ENCODE data around the gene HECTD1.
"Not testable (repeated sequence)": the region's sequence is repeated elsewhere in the genome, so short reads cannot be mapped to it uniquely, and the experiment has no call there.

HECTD1 gene

GRCh38 chr14:31070431-31070830, 137.2 kb downstream of the HECTD1 start:
- intact Hi-C loops (cut with micrococcal nuclease), result no loop called here
- Mint-ChIP-seq H3K27ac (no peak overlapping the region), H3K27me3 (no peaks in the 10 kb centered on the region), H3K9me3 (no peaks in the 10 kb centered on the region), H3K36me3 (ENCODE audit: low read depth) (peaks cover 11% of the 10 kb centered on the region), H3K4me3 (no peak overlapping the region), H3K4me1 (ENCODE audit: low read depth) (peaks cover 6% of the 10 kb centered on the region)

DNA sequence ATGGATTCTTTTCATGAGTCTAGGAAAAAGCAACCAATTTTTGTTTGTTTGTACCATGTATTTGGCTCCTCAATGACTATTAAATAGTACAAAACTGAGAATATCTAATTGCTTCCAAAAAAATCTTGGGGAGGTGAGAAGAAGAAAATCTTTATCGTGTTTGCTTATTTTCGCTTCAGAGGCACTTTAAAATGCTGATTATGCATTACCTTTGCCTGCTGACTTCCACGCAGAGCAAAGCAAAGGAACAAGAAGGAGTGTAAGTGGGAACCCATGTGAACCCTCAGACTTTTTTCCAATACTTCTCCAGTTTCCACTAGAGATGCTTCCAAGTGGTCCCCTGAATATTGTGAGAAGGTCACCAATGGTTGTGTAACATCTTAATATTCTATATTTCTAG, 138.2 kb downstream of the HECTD1 start:
- H3K4me1 Mint-ChIP-seq (ENCODE audit: low read depth), result no peaks in the 10 kb centered on the region
- H3K36me3 Mint-ChIP-seq (ENCODE audit: low read depth), result peaks cover 5% of the 10 kb centered on the region
- intact Hi-C loops (cut with micrococcal nuclease), result loop anchor here (5.0 kb wide), 1 partner anchor 42 kb away; the partner anchor contains the start of genes AP4S1 and STRN3

DNA sequence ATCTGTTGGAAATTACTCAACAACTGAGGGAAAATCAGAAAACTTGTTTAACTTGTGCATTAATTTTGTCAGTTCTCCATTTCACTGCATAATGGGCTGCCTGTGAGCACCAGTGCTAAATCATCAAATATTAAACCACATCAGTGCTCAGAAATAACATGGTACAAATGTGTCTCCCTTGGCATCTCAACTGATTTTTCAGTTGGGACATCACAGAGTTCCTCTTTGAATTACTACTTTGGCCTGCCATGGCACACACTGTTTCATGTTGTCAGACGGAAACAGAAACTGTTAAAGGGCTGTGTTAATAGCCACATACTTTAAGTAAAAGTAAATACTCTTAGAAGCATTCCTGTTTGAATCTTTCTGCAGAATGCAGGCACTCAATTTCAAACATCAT, 139.4 kb downstream of the HECTD1 start:
- no peak overlapping the region for H3K4me3 Mint-ChIP-seq
- H3K27ac Mint-ChIP-seq, result no peak overlapping the region
- H3K4me1 Mint-ChIP-seq (ENCODE audit: low read depth), result no peaks in the 10 kb centered on the region
- intact Hi-C loops (cut with micrococcal nuclease), result loop anchor here (5.0 kb wide), 1 partner anchor 41 kb away; the partner anchor contains the start of genes AP4S1 and STRN3
- no peaks in the 10 kb centered on the region for H3K9me3 Mint-ChIP-seq
- no peaks in the 10 kb centered on the region for H3K36me3 Mint-ChIP-seq (ENCODE audit: low read depth)
- no peaks in the 10 kb centered on the region for H3K27me3 Mint-ChIP-seq

More for the DNA sequence above, 138.2 kb downstream of the HECTD1 start:
- no peak overlapping the region for H3K4me3 Mint-ChIP-seq
- H3K27ac Mint-ChIP-seq, result no peak overlapping the region
- no peaks in the 10 kb centered on the region for H3K9me3 Mint-ChIP-seq
- H3K27me3 Mint-ChIP-seq, result no peaks in the 10 kb centered on the region

DNA sequence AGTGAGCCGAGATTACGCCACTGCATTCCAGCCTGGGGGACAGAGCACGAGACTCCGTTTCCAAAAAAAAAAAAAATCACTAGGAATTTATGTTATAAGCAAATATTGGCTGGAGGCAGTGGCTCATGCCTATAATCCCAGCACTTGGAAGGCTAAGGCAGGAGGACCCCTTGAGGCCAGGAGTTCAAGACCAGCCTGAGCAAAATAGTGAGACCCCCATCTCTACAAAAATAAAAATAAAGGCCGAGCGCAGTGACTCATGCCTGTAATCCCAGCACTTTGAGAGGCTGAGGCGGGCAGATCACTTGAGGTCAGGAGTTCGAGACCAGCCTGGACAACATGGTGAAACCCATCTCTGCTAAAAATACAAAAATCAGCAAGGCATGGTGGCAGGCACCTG, 144.7 kb downstream of the HECTD1 start:
- H3K9me3 Mint-ChIP-seq; H3K27me3 Mint-ChIP-seq; H3K4me3 Mint-ChIP-seq; H3K36me3 Mint-ChIP-seq (ENCODE audit: low read depth); H3K27ac Mint-ChIP-seq; intact Hi-C loops (cut with micrococcal nuclease): not testable (repeated sequence)
- H3K4me1 Mint-ChIP-seq (ENCODE audit: low read depth), result peaks cover 16% of the 10 kb centered on the region

DNA sequence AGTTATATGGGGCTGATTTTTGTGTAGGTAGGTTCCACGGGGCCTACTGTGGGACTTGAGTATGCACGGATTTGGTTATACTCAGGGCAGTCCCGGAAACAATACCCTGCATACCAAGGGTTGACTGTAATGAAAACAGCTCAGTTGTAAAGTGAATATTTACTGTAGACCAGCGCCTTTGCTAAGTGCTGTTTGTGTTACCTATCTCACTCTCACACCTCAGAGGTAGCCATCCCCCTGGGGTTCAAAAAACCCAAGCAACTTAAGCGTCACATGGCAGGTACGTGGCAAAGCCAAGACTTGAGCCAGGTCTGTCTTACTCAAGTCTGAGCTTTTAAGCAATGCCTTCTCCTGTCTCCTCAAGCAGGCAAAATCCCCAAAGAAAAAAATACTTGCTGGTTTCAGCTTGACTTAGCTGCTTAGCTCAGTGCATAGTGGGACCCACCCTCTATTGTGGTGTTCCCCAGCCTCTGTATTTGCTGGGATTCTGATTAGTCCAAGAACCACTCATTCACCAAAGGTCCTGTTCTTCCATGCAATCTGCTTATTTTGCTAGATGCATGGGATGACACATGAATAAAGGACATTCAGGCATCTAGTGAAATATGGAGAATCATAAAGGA, 147.2 kb downstream of the HECTD1 start:
- H3K27ac Mint-ChIP-seq, result no peak overlapping the region
- H3K36me3 Mint-ChIP-seq (ENCODE audit: low read depth), result no peaks in the 10 kb centered on the region
- H3K27me3 Mint-ChIP-seq, result no peaks in the 10 kb centered on the region
- H3K4me1 Mint-ChIP-seq (ENCODE audit: low read depth), result peaks cover 16% of the 10 kb centered on the region
- intact Hi-C loops (cut with micrococcal nuclease), result no loop called here
- H3K4me3 Mint-ChIP-seq, result no peak overlapping the region
- no peaks in the 10 kb centered on the region for H3K9me3 Mint-ChIP-seq

- Mint-ChIP-seq H3K4me3 (no peak overlapping the region), H3K27me3 (no peaks in the 10 kb centered on the region), H3K4me1 (ENCODE audit: low read depth) (peaks cover 16% of the 10 kb centered on the region), H3K27ac (no peak overlapping the region), H3K36me3 (ENCODE audit: low read depth) (no peaks in the 10 kb centered on the region), H3K9me3 (no peaks in the 10 kb centered on the region)
- intact Hi-C loops (cut with micrococcal nuclease), result no loop called here
Measured at GRCh38 chr14:31059152-31059924, 148.3 kb downstream of the HECTD1 start.

DNA sequence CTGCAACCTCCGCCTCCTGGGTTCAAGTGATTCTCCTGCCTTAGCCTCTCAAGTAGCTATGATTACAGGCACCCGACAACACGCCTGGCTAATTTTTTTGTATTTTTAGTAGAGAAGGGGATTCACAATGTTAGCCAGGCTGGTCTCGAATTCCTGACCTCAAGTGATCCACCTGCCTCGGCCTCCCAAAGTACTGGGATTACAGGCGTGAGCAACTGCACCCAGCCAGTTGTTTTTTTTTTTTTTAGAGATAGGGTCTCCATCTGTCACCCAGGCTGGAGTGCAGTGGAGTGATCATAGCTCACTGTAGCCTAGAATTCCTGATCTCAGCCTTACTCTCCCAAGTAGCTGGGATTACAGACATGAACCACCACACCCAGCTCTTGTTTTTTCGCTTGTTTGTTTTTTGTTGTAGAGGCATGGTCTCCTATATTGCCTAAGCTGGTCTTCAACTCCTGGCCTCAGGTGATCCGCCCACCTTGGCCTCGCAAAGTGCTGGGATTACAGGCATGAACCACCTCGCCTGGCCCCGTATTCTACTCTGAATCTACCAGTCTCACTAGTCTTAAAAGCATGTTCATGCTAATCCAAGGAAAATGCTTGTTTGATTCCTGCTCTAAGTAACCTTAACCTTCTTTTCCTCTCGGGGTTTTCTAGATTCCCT, 149.8 kb downstream of the HECTD1 start:
- intact Hi-C loops (cut with micrococcal nuclease), result no loop called here
- Mint-ChIP-seq H3K4me3 (no peak overlapping the region), H3K36me3 (ENCODE audit: low read depth) (no peaks in the 10 kb centered on the region), H3K27ac (no peak overlapping the region), H3K4me1 (ENCODE audit: low read depth) (peaks cover 16% of the 10 kb centered on the region), H3K9me3 (no peaks in the 10 kb centered on the region), H3K27me3 (no peaks in the 10 kb centered on the region)

DNA sequence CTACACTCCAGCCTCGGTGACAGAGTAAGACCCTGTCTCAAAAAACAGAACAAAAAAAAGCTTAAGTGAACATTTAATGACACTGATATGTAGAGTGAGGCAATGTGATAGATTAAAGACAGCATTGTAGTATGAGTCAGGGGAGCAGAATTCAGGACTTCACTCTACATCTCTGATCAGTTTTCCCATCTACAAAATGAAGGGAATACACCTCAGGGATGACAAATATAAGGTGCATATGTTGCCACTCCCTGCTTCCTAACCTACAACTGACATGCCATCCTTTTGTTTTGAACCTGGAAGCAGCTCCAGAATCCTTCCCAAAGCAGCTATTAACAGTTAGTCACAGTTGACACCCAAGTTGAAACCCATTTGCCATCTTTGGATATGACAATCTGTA, 150.6 kb downstream of the HECTD1 start:
- Mint-ChIP-seq H3K4me3 (no peak overlapping the region), H3K36me3 (ENCODE audit: low read depth) (no peaks in the 10 kb centered on the region), H3K27ac (no peak overlapping the region), H3K9me3 (no peaks in the 10 kb centered on the region), H3K4me1 (ENCODE audit: low read depth) (peaks cover 16% of the 10 kb centered on the region), H3K27me3 (no peaks in the 10 kb centered on the region)
- intact Hi-C loops (cut with micrococcal nuclease), result no loop called here

GRCh38 chr14:31052905-31053586, 154.5 kb downstream of the HECTD1 start:
- H3K4me3 Mint-ChIP-seq; H3K27me3 Mint-ChIP-seq; H3K4me1 Mint-ChIP-seq (ENCODE audit: low read depth); H3K36me3 Mint-ChIP-seq (ENCODE audit: low read depth); H3K27ac Mint-ChIP-seq; H3K9me3 Mint-ChIP-seq; intact Hi-C loops (cut with micrococcal nuclease): not testable (repeated sequence)

GRCh38 chr14:31051511-31051910, 156.1 kb downstream of the HECTD1 start:
- H3K27ac Mint-ChIP-seq, result no peak overlapping the region
- no peaks in the 10 kb centered on the region for H3K9me3 Mint-ChIP-seq
- no peaks in the 10 kb centered on the region for H3K36me3 Mint-ChIP-seq (ENCODE audit: low read depth)
- intact Hi-C loops (cut with micrococcal nuclease), result no loop called here
- peaks cover 14% of the 10 kb centered on the region for H3K4me1 Mint-ChIP-seq (ENCODE audit: low read depth)
- no peak overlapping the region for H3K4me3 Mint-ChIP-seq
- no peaks in the 10 kb centered on the region for H3K27me3 Mint-ChIP-seq

- Mint-ChIP-seq H3K36me3 (ENCODE audit: low read depth) (no peaks in the 10 kb centered on the region), H3K27me3 (no peaks in the 10 kb centered on the region), H3K4me3 (no peak overlapping the region), H3K4me1 (ENCODE audit: low read depth) (peaks cover 14% of the 10 kb centered on the region), H3K27ac (peak overlapping the region; percentile 24), H3K9me3 (no peaks in the 10 kb centered on the region)
- intact Hi-C loops (cut with micrococcal nuclease), result no loop called here
Measured at GRCh38 chr14:31051023-31051422, 156.6 kb downstream of the HECTD1 start.

All from dendritic cell treated with granulocyte-macrophage colony-stimulating factor and Interleukin-4, amounts not matched to agents 40 ng/mL and 50 ng/mL, for 4 days (primary cell).